ENCODE data around the gene DEPDC7.

Gene DEPDC7

DNA sequence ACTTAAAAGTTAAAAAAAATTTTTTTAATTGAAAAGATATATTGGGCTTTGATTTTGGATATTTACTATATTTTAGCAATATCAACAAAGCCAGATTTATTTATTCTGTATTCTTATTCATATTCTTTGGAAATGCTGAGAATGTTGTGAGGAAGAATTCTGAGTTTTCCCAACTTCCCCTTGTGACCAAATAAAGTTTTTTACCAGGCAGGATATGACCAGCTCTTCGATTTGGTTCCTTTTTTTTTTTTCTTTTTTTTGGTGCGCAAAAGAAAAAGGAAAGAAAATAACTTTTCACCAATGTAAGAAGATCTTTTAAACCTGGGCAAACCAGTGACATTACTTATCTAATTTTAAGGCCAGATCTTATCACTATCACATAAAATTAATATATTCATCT, 36.6 kb downstream of the DEPDC7 start:
- Histone ChIP-seq H3F3A (ENCODE audit: control insufficient read depth, insufficient read depth) (no peaks in the 10 kb centered on the region), H3K27ac (ENCODE audit: low read depth, low read length) (no peak overlapping the region), H3K27me3 (ENCODE audit: control insufficient read depth, low read length) (no peaks in the 10 kb centered on the region), H3K9me3 (ENCODE audit: control insufficient read depth, insufficient read depth, low read length) (no peaks in the 10 kb centered on the region), H3K4me2 (ENCODE audit: low read length) (no peak overlapping the region), H3K4me3 (ENCODE audit: low read length) (no peak overlapping the region), H4K20me1 (ENCODE audit: control insufficient read depth, insufficient read depth, low read depth, low read length) (no peaks in the 10 kb centered on the region), H3K79me2 (ENCODE audit: control insufficient read depth, low read length) (no peaks in the 10 kb centered on the region), H3K9me2 (replicated peaks; ENCODE audit: control insufficient read depth, low read length) (no peaks in the 10 kb centered on the region), H3K36me3 (ENCODE audit: control insufficient read depth, low read length) (peaks cover 10% of the 10 kb centered on the region), H3K4me1 (ENCODE audit: control insufficient read depth, low read length) (peaks cover 22% of the 10 kb centered on the region)
- no peak for TF ChIP-seq EZH2phosphoT487 (IDR thresholded peaks at IDR 0.05; ENCODE audit: borderline replicate concordance, low read length)
- TF ChIP-seq, protein P1, sequence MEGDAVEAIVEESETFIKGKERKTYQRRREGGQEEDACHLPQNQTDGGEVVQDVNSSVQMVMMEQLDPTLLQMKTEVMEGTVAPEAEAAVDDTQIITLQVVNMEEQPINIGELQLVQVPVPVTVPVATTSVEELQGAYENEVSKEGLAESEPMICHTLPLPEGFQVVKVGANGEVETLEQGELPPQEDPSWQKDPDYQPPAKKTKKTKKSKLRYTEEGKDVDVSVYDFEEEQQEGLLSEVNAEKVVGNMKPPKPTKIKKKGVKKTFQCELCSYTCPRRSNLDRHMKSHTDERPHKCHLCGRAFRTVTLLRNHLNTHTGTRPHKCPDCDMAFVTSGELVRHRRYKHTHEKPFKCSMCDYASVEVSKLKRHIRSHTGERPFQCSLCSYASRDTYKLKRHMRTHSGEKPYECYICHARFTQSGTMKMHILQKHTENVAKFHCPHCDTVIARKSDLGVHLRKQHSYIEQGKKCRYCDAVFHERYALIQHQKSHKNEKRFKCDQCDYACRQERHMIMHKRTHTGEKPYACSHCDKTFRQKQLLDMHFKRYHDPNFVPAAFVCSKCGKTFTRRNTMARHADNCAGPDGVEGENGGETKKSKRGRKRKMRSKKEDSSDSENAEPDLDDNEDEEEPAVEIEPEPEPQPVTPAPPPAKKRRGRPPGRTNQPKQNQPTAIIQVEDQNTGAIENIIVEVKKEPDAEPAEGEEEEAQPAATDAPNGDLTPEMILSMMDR (IDR thresholded peaks at IDR 0.05; ENCODE audit: low read depth, low read length, poor library complexity, severe bottlenecking): no peak

DNA sequence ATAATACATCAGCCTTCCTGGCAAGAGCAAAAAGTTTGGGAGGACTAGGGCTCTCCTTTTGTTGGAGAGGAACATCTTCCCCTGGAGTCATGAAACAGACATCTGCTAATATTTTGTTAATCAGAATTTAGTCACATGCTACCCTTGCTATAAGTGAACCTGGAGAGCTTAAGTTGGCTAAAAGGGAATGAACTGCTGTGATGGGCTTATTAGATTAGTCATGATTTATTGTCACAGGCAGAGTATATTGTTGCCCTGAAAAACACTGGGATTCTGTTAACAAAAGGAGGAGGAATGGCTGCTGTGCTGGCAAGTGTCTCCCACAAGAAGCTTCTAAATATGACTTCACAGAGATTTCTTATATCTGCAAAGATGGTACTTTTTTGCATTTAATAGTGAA, 39.7 kb downstream of the DEPDC7 start:
- no peaks in the 10 kb centered on the region for H3K9me2 ChIP-seq (replicated peaks; ENCODE audit: control insufficient read depth, low read length)
- no peaks in the 10 kb centered on the region for H3K79me2 ChIP-seq (ENCODE audit: control insufficient read depth, low read length)
- H3K9me3 ChIP-seq (ENCODE audit: control insufficient read depth, insufficient read depth, low read length): no peaks in the 10 kb centered on the region
- no peak overlapping the region for H3K27ac ChIP-seq (ENCODE audit: low read depth, low read length)
- H3K4me2 ChIP-seq (ENCODE audit: low read length): no peak overlapping the region
- H3K27me3 ChIP-seq (ENCODE audit: control insufficient read depth, low read length): no peaks in the 10 kb centered on the region
- H3K4me3 ChIP-seq (ENCODE audit: low read length): no peak overlapping the region
- peaks cover 14% of the 10 kb centered on the region for H3K4me1 ChIP-seq (ENCODE audit: control insufficient read depth, low read length)
- TF ChIP-seq EZH2phosphoT487 (IDR thresholded peaks at IDR 0.05; ENCODE audit: borderline replicate concordance, low read length): no peak
- TF ChIP-seq, protein P1 (IDR thresholded peaks at IDR 0.05; ENCODE audit: low read depth, low read length, poor library complexity, severe bottlenecking): no peak
- H3K36me3 ChIP-seq (ENCODE audit: control insufficient read depth, low read length): peaks cover 21% of the 10 kb centered on the region
- H4K20me1 ChIP-seq (ENCODE audit: control insufficient read depth, insufficient read depth, low read depth, low read length): no peaks in the 10 kb centered on the region
- H3F3A ChIP-seq (ENCODE audit: control insufficient read depth, insufficient read depth): no peaks in the 10 kb centered on the region

DNA sequence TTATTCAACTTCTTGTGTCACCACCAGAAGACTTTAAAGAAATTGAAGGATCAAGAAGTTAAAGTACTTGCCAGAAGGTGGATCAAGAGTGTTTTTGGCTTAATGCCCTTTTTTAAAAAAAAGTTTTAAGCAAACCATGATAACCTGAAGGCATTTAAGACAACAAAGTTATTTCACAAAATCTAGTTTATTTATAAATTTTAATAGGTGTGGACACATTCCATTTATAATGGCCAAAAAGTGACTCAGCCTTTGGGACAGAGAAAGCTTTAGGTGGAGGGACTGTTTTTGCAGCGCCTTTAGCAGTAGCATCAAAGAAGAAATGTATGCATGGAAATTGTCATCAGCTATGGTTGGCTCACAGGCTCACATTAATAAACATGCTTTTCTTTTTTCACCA, 41.6 kb downstream of the DEPDC7 start:
- H3K4me1 ChIP-seq (ENCODE audit: control insufficient read depth, low read length): no peaks in the 10 kb centered on the region
- H3K9me2 ChIP-seq (replicated peaks; ENCODE audit: control insufficient read depth, low read length): no peaks in the 10 kb centered on the region
- H3K27ac ChIP-seq (ENCODE audit: low read depth, low read length): no peak overlapping the region
- H3F3A ChIP-seq (ENCODE audit: control insufficient read depth, insufficient read depth): no peaks in the 10 kb centered on the region
- no peaks in the 10 kb centered on the region for H4K20me1 ChIP-seq (ENCODE audit: control insufficient read depth, insufficient read depth, low read depth, low read length)
- H3K79me2 ChIP-seq (ENCODE audit: control insufficient read depth, low read length): no peaks in the 10 kb centered on the region
- H3K36me3 ChIP-seq (ENCODE audit: control insufficient read depth, low read length): peaks cover 24% of the 10 kb centered on the region
- no peak overlapping the region for H3K4me2 ChIP-seq (ENCODE audit: low read length)
- H3K9me3 ChIP-seq (ENCODE audit: control insufficient read depth, insufficient read depth, low read length): no peaks in the 10 kb centered on the region
- no peaks in the 10 kb centered on the region for H3K27me3 ChIP-seq (ENCODE audit: control insufficient read depth, low read length)
- TF ChIP-seq EZH2phosphoT487 (IDR thresholded peaks at IDR 0.05; ENCODE audit: borderline replicate concordance, low read length): no peak
- TF ChIP-seq, protein P1 (IDR thresholded peaks at IDR 0.05; ENCODE audit: low read depth, low read length, poor library complexity, severe bottlenecking): no peak
- no peak overlapping the region for H3K4me3 ChIP-seq (ENCODE audit: low read length)

All from DOHH2 (cell line).